ENCODE data around the gene MEOX1. TPM values are rescaled to one million over a fixed set of nuclear protein-coding genes. Genes with fewer than 3 reads are reported as not detected.

The MEOX1 gene
- total and polyA plus RNA-seq, 4 experiments from 2014 or later: 1.7 to 8.4 (median 3.6) TPM

DNA sequence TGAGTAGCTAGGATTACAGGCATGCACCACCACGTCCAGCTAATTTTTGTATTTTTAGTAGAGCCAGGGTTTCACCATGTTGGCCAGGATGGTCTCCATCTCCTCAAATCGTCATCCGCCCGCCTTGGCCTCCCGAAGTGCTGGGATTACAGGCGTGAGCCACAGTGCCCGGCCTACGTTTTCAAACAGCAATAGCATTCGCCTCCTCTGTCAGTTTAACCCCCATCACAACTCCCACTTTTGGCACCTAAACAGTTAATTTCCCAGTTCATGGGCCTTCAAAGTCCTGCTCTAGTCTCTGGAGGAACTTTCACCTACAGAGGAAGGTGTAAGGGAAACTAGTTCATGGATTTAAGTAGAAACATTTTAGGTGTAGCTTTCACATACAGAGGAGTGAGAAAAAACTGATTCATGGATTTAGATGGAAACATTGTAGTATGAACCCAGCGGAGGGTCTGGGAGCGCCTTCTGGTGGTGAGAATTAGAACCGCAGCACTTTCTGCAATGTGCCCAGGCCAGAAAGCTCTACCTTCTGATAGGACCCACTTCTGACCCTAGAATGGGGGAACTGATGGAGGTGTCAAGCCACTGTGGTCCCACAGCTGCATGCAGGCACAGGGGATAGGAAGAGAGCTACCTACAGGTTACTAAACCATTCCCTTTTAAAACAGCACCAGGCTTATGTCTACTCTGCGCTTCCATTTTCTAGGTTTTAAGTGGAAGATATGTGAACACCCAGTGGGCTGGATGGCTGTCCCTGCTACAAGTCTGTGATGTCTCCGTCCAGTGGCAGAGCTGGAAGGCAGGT is 12.0 kb upstream of the MEOX1 start:
- Mint-ChIP-seq H3K27ac (peak overlapping the region in 3 of 7 donors; percentile 6 to 68 (median 67)), H3K4me3 (no peak overlapping the region), H3K9me3 (no peaks in the 10 kb centered on the region), H3K36me3 (no peaks in the 10 kb centered on the region), H3K27me3 (peaks cover 0 to 4% of the 10 kb centered on the region in 2 donors), H3K4me1 (peaks cover 4 to 19% (median 12%) of the 10 kb centered on the region in 4 donors)
- DNase-seq: peak; percentile 57 to 67 (median 62)
- H3K27me3 ChIP-seq (ENCODE audit: insufficient read depth, low read length): no peaks in the 10 kb centered on the region
- no peak overlapping the region for H3K27ac ChIP-seq (ENCODE audit: low read depth, low read length)
- CTCF ChIA-PET (ENCODE audit: partially characterized antibody): interaction anchor here (0.7 to 2.9 kb wide), 19 partner anchors 9 to 280 kb away, joined by 3 to 12 read pairs (median 6); partner anchors contain the start of gene MEOX1
- no peaks in the 10 kb centered on the region for H3K9me3 ChIP-seq (ENCODE audit: control insufficient read depth in 1 of 2, low read length in 2 of 2)
- H3K4me1 ChIP-seq (ENCODE audit: insufficient read depth, low read length): peaks cover 13% of the 10 kb centered on the region
- H3K36me3 ChIP-seq (ENCODE audit: insufficient read depth, low read length): no peaks in the 10 kb centered on the region
- H3K4me3 ChIP-seq (ENCODE audit: low read length in 2 of 2): no peak overlapping the region
- POLR2A ChIA-PET (ENCODE audit: partially characterized antibody): interaction anchor here (0.9 to 3.5 kb wide), 2 partner anchors 95 to 97 kb away, joined by 3 to 16 read pairs; no protein-coding TSS in a partner anchor
- intact Hi-C loops (cut with micrococcal nuclease): loop anchor here (1.0 kb wide), 1 partner anchor 97 kb away; no protein-coding TSS in a partner anchor

DNA sequence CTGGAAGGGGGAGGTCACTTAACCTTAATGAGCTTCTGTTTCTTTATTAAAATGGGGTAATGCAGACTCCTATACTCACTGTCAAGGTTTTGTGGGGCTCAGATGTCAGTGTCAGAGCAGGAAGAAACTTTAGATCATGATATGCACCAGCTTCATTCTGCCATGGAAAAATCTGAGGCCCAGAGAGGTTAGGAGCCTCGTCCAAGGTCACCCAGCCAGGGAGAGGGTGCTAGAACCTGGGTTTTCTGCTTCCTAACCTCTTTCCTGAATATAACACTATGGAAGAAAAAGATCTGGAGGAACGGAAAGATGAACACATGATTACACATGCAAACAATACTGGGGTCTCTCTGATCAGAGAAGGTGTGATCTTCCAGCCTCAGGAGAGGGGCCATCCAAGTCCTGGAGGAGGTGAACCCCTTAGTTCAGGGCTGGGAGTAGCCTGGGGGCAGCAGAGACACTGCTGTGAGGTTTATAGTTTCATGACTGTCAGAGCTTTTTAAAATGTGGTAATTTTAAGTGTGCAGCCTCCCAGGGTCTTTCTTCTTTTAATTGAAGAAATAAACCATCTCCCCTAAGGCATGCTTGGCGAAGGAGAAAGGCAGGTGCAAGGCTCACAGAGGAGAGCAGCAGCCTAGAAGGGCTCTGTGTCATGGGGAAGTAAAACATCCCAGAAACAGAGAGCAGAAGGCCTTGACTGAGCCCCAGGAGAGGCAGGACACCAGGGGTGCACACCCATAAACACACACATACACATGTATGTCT is 10.2 kb upstream of the MEOX1 start:
- H3K4me3 ChIP-seq (ENCODE audit: low read length in 2 of 2): no peak overlapping the region
- POLR2A ChIA-PET (ENCODE audit: partially characterized antibody): interaction anchor here (3.5 kb wide), 1 partner anchor 96 kb away, joined by 16 read pairs; no protein-coding TSS in a partner anchor
- no peak overlapping the region for H3K27ac ChIP-seq (ENCODE audit: low read depth, low read length)
- H3K36me3 ChIP-seq (ENCODE audit: insufficient read depth, low read length): no peaks in the 10 kb centered on the region
- intact Hi-C loops (cut with micrococcal nuclease): no loop called here
- Mint-ChIP-seq H3K27me3 (no peaks in the 10 kb centered on the region), H3K4me1 (peaks cover 0 to 13% (median 7%) of the 10 kb centered on the region in 4 donors), H3K4me3 (no peak overlapping the region), H3K9me3 (no peaks in the 10 kb centered on the region), H3K36me3 (no peaks in the 10 kb centered on the region), H3K27ac (peak overlapping the region in 2 of 7 donors; percentile 8 to 57)
- no peaks in the 10 kb centered on the region for H3K9me3 ChIP-seq (ENCODE audit: control insufficient read depth in 1 of 2, low read length in 2 of 2)
- DNase-seq: no peak
- CTCF ChIA-PET (ENCODE audit: partially characterized antibody): interaction anchor here (1.1 kb wide), 1 partner anchor 171 kb away, joined by 4 read pairs; no protein-coding TSS in a partner anchor
- peaks cover 5% of the 10 kb centered on the region for H3K4me1 ChIP-seq (ENCODE audit: insufficient read depth, low read length)
- H3K27me3 ChIP-seq (ENCODE audit: insufficient read depth, low read length): no peaks in the 10 kb centered on the region

- H3K27ac Mint-ChIP-seq: no peak overlapping the region
- Histone ChIP-seq H3K27me3 (ENCODE audit: insufficient read depth, low read length) (no peaks in the 10 kb centered on the region), H3K36me3 (ENCODE audit: insufficient read depth, low read length) (no peaks in the 10 kb centered on the region), H3K4me1 (ENCODE audit: insufficient read depth, low read length) (peaks cover 5% of the 10 kb centered on the region), H3K27ac (ENCODE audit: low read depth, low read length) (no peak overlapping the region), H3K9me3 (ENCODE audit: control insufficient read depth in 1 of 2, low read length in 2 of 2) (no peaks in the 10 kb centered on the region), H3K4me3 (ENCODE audit: low read length in 2 of 2) (no peak overlapping the region)
- no peaks in the 10 kb centered on the region for H3K9me3 Mint-ChIP-seq
- no peaks in the 10 kb centered on the region for H3K27me3 Mint-ChIP-seq
- ChIA-PET CTCF (ENCODE audit: partially characterized antibody) (interaction anchor here (1.1 kb wide), 2 partner anchors 95 to 172 kb away, joined by 4 read pairs; no protein-coding TSS in a partner anchor), POLR2A (ENCODE audit: partially characterized antibody) (interaction anchor here (0.8 to 3.5 kb wide), 2 partner anchors 12 to 95 kb away, joined by 3 to 16 read pairs; no protein-coding TSS in a partner anchor)
- DNase-seq: no peak
- intact Hi-C loops (cut with micrococcal nuclease): no loop called here
- H3K36me3 Mint-ChIP-seq: no peaks in the 10 kb centered on the region
- H3K4me3 Mint-ChIP-seq: no peak overlapping the region
- peaks cover 0 to 13% (median 7%) of the 10 kb centered on the region in 4 donors for H3K4me1 Mint-ChIP-seq
Measured at GRCh38 chr17:43671031-43671692, 9.4 kb upstream of the MEOX1 start.

- CTCF ChIA-PET (ENCODE audit: partially characterized antibody): interaction anchor here (1.1 kb wide), 2 partner anchors 96 to 173 kb away, joined by 4 read pairs; no protein-coding TSS in a partner anchor
- POLR2A ChIA-PET (ENCODE audit: partially characterized antibody): interaction anchor here (0.8 to 1.1 kb wide), 2 partner anchors 12 to 847 kb away, joined by 3 read pairs; partner anchors contain the start of gene BECN1
- no peaks in the 10 kb centered on the region for H3K27me3 Mint-ChIP-seq
- H3K9me3 Mint-ChIP-seq: no peaks in the 10 kb centered on the region
- Histone ChIP-seq H3K36me3 (ENCODE audit: insufficient read depth, low read length) (no peaks in the 10 kb centered on the region), H3K4me3 (ENCODE audit: low read length in 2 of 2) (no peak overlapping the region), H3K9me3 (ENCODE audit: control insufficient read depth in 1 of 2, low read length in 2 of 2) (no peaks in the 10 kb centered on the region), H3K27ac (ENCODE audit: low read depth, low read length) (no peak overlapping the region), H3K27me3 (ENCODE audit: insufficient read depth, low read length) (no peaks in the 10 kb centered on the region), H3K4me1 (ENCODE audit: insufficient read depth, low read length) (peaks cover 5% of the 10 kb centered on the region)
- H3K4me3 Mint-ChIP-seq: no peak overlapping the region
- no peak for DNase-seq
- H3K4me1 Mint-ChIP-seq: peaks cover 0 to 13% (median 7%) of the 10 kb centered on the region in 4 donors
- no peaks in the 10 kb centered on the region for H3K36me3 Mint-ChIP-seq
- H3K27ac Mint-ChIP-seq: no peak overlapping the region
- intact Hi-C loops (cut with micrococcal nuclease): no loop called here
Measured at GRCh38 chr17:43670645-43671030, 8.9 kb upstream of the MEOX1 start.

GRCh38 chr17:43669971-43670644 is 8.4 kb upstream of the MEOX1 start:
- intact Hi-C loops (cut with micrococcal nuclease): no loop called here
- peaks cover 5% of the 10 kb centered on the region for H3K4me1 ChIP-seq (ENCODE audit: insufficient read depth, low read length)
- peak overlapping the region in 2 of 8 donors; percentile 23 to 31 for H3K4me3 Mint-ChIP-seq
- H3K27me3 ChIP-seq (ENCODE audit: insufficient read depth, low read length): no peaks in the 10 kb centered on the region
- no peaks in the 10 kb centered on the region for H3K36me3 Mint-ChIP-seq
- no peaks in the 10 kb centered on the region for H3K9me3 ChIP-seq (ENCODE audit: control insufficient read depth in 1 of 2, low read length in 2 of 2)
- no peak for DNase-seq
- H3K27me3 Mint-ChIP-seq: no peaks in the 10 kb centered on the region
- peaks cover 0 to 13% (median 7%) of the 10 kb centered on the region in 4 donors for H3K4me1 Mint-ChIP-seq
- ChIA-PET CTCF (ENCODE audit: partially characterized antibody) (interaction anchor here (1.1 kb wide), 1 partner anchor 96 kb away, joined by 4 read pairs; no protein-coding TSS in a partner anchor), POLR2A (ENCODE audit: partially characterized antibody) (interaction anchor here (0.8 to 1.1 kb wide), 2 partner anchors 11 to 846 kb away, joined by 3 read pairs; partner anchors contain the start of gene BECN1)
- H3K9me3 Mint-ChIP-seq: no peaks in the 10 kb centered on the region
- peak overlapping the region in 2 of 7 donors; percentile 37 to 84 for H3K27ac Mint-ChIP-seq
- no peaks in the 10 kb centered on the region for H3K36me3 ChIP-seq (ENCODE audit: insufficient read depth, low read length)
- no peak overlapping the region for H3K27ac ChIP-seq (ENCODE audit: low read depth, low read length)
- no peak overlapping the region for H3K4me3 ChIP-seq (ENCODE audit: low read length in 2 of 2)

DNA sequence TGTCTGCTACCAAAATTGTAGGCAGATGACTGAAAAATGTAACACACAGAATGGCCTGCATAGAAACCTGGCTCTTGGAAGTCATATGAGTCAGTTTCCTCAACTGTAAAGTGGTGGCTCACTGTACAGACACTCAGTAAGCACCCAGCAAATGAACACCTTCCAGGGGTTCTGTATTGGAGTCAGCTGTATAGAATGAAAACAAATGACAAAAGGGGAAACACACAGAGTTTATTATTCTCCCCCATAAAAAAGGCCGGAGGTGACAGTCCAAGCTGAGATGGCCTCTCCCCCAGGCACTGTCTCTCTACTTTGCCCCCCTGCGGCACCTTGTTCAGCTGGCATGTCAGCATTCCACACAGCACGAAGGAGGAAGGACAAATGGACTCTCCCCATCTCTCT is 6.2 kb upstream of the MEOX1 start:
- Histone ChIP-seq H3K9me3 (ENCODE audit: control insufficient read depth in 1 of 2, low read length in 2 of 2) (no peaks in the 10 kb centered on the region), H3K4me1 (ENCODE audit: insufficient read depth, low read length) (peaks cover 11% of the 10 kb centered on the region), H3K4me3 (ENCODE audit: low read length in 2 of 2) (no peak overlapping the region), H3K36me3 (ENCODE audit: insufficient read depth, low read length) (no peaks in the 10 kb centered on the region), H3K27ac (ENCODE audit: low read depth, low read length) (no peak overlapping the region), H3K27me3 (ENCODE audit: insufficient read depth, low read length) (no peaks in the 10 kb centered on the region)
- CTCF ChIA-PET (ENCODE audit: partially characterized antibody): no interaction called here
- H3K4me3 Mint-ChIP-seq: no peak overlapping the region
- H3K9me3 Mint-ChIP-seq: no peaks in the 10 kb centered on the region
- DNase-seq: no peak
- peak overlapping the region in 1 of 7 donors; percentile 8 for H3K27ac Mint-ChIP-seq
- intact Hi-C loops (cut with micrococcal nuclease): no loop called here
- no peaks in the 10 kb centered on the region for H3K27me3 Mint-ChIP-seq
- H3K36me3 Mint-ChIP-seq: no peaks in the 10 kb centered on the region
- peaks cover 2 to 20% (median 6%) of the 10 kb centered on the region in 4 donors for H3K4me1 Mint-ChIP-seq
- POLR2A ChIA-PET (ENCODE audit: partially characterized antibody): no interaction called here

Measured in CD4-positive, alpha-beta memory T cell (primary cell).